Measurements from ENCODE around the gene KMT2C.
"Not testable (repeated sequence)": the region's sequence is repeated elsewhere in the genome, so short reads cannot be mapped to it uniquely, and the experiment has no call there.

DNA sequence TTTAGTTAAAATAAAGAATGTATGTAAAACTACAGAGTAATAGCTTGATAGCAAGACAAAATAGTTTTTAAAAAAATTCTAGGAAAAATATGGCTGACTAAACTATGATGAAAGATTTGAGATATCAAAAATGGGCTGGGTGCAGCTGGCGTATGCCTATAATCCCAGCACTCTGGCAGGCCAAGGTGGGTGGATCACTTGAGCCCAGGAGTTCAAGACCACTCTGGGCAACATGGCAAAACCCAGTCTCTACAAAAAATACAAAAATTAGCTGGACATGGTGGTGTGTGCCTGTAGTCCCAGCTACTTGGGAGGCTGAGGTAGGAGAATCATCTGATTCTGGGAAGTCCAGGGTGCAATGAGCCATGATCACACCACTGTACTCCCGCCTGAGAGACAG is 29.8 kb downstream of the KMT2C start:
- TF ChIP-seq, protein P1, sequence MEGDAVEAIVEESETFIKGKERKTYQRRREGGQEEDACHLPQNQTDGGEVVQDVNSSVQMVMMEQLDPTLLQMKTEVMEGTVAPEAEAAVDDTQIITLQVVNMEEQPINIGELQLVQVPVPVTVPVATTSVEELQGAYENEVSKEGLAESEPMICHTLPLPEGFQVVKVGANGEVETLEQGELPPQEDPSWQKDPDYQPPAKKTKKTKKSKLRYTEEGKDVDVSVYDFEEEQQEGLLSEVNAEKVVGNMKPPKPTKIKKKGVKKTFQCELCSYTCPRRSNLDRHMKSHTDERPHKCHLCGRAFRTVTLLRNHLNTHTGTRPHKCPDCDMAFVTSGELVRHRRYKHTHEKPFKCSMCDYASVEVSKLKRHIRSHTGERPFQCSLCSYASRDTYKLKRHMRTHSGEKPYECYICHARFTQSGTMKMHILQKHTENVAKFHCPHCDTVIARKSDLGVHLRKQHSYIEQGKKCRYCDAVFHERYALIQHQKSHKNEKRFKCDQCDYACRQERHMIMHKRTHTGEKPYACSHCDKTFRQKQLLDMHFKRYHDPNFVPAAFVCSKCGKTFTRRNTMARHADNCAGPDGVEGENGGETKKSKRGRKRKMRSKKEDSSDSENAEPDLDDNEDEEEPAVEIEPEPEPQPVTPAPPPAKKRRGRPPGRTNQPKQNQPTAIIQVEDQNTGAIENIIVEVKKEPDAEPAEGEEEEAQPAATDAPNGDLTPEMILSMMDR (IDR thresholded peaks at IDR 0.05): not testable (repeated sequence)
- not testable (repeated sequence) for TF ChIP-seq ZFX (IDR thresholded peaks at IDR 0.05; ENCODE audit: borderline replicate concordance)
